SK-N-SH (cell line): ENCODE measurements around the gene ADGRL3. TPM values are rescaled to one million over a fixed set of nuclear protein-coding genes. Genes with fewer than 3 reads are reported as not detected.

Experiments used
- CTCF ChIA-PET: fragments of 300-600, 350-600 bp; formaldehyde crosslinking; extraction: SDS; loops from one replicate; lab custom pipeline; 2021; lab: Yijun Ruan, JAX
- POLR2A ChIA-PET: fragments of 350-600 bp; sonication (Branson Sonifier 250); formaldehyde crosslinking; extraction: SDS; loops from one replicate; lab custom pipeline; 2020; ENCODE audit warnings: antibody characterized with exemption, inconsistent platforms; lab: Yijun Ruan, JAX
- DNase-seq: peaks from one replicate; pipeline ENCODE4 v3.0.0; 2012
- H2AFZ ChIP-seq: fragments of 200-600 bp; sonication (generic); 2 replicates; pipeline ENCODE4 v1.8.1; 2016; ENCODE audit warnings: antibody characterized with exemption, mild to moderate bottlenecking, low read depth
- H3F3A ChIP-seq: fragments of 200-600 bp; sonication (generic); replicated peaks from 2 replicates; pipeline ENCODE3; 2016; ENCODE audit warnings: antibody characterized with exemption, mild to moderate bottlenecking; ENCODE audit not compliant: insufficient read depth
- H3K27ac ChIP-seq, 2 experiments: fragments of 200-500 bp in 1 of 2; fragments of 200-600 bp in 1 of 2; sonication (Bioruptor generic) in 1 of 2; sonication (generic), shearing (Covaris generic) in 1 of 2; 2 replicates each; pipeline versions ENCODE4 v1.5.1 to v1.6.1; 2014 to 2016; ENCODE audit warnings: low read depth in 2 of 2, inconsistent platforms in 1 of 2, low read length in 1 of 2, mild to moderate bottlenecking in 1 of 2, mixed read lengths in 1 of 2
- H3K27me3 ChIP-seq: fragments of 200-600 bp; sonication (generic), shearing (Covaris generic); 2 replicates; pipeline ENCODE4 v1.6.1; 2016; ENCODE audit warnings: mixed run types; ENCODE audit not compliant: insufficient read depth
- H3K36me3 ChIP-seq, 2 experiments: fragments of 200-500 bp in 1 of 2; fragments of 200-600 bp in 1 of 2; sonication (Bioruptor generic) in 1 of 2; sonication (generic) in 1 of 2; replicated peaks in 1 of 2; 2 replicates each; pipeline versions ENCODE3 to v1.5.1; 2014 to 2016; ENCODE audit warnings: low read length in 1 of 2, mild to moderate bottlenecking in 1 of 2; ENCODE audit not compliant: insufficient read depth in 2 of 2, control insufficient read depth in 1 of 2
- H3K4me1 ChIP-seq, 2 experiments: fragments of 200-500 bp in 1 of 2; fragments of 200-600 bp in 1 of 2; sonication (Bioruptor generic) in 1 of 2; sonication (generic), shearing (Covaris generic) in 1 of 2; 2 replicates each; pipeline versions ENCODE4 v1.5.1 to v1.6.1; 2014 to 2016; ENCODE audit warnings: low read depth in 1 of 2, low read length in 1 of 2, mixed run types in 1 of 2; ENCODE audit not compliant: insufficient read depth in 2 of 2, control insufficient read depth in 1 of 2
- H3K4me2 ChIP-seq: fragments of 200-600 bp; sonication (generic), shearing (Covaris generic); 2 replicates; pipeline ENCODE4 v1.6.1; 2017; ENCODE audit warnings: mixed run types
- H3K4me3 ChIP-seq, 2 experiments: fragments of 200-500 bp in 1 of 2; fragments of 200-600 bp in 1 of 2; sonication (Bioruptor generic) in 1 of 2; sonication (generic), shearing (Covaris generic) in 1 of 2; 2 replicates each; pipeline versions ENCODE4 v1.5.1 to v1.8.1; 2014 to 2016; ENCODE audit warnings: low read depth in 2 of 2, inconsistent platforms in 1 of 2, low read length in 1 of 2, mild to moderate bottlenecking in 1 of 2, mixed read lengths in 1 of 2, moderate library complexity in 1 of 2
- H3K79me2 ChIP-seq: fragments of 200-600 bp; sonication (generic); 2 replicates; pipeline ENCODE4 v1.8.1; 2017; ENCODE audit warnings: mild to moderate bottlenecking; ENCODE audit not compliant: insufficient read depth
- H3K9ac ChIP-seq: fragments of 200-600 bp; sonication (generic); 2 replicates; pipeline ENCODE4 v1.6.1; 2017; ENCODE audit warnings: mixed run types
- H3K9me2 ChIP-seq: fragments of 200-600 bp; sonication (generic); 2 replicates; pipeline ENCODE4 v1.6.1; 2017; ENCODE audit warnings: mixed run types
- H3K9me3 ChIP-seq: fragments of 200-600 bp; sonication (generic); 2 replicates; pipeline ENCODE4 v1.6.1; 2017; ENCODE audit warnings: mixed run types, mild to moderate bottlenecking, moderate library complexity
- H4K20me1 ChIP-seq: fragments of 200-600 bp; sonication (generic); 2 replicates; pipeline ENCODE4 v1.6.1; 2017; ENCODE audit warnings: mild to moderate bottlenecking, mixed run types; ENCODE audit not compliant: insufficient read depth
- CHD2 ChIP-seq: fragments of 150-350 bp; IDR thresholded peaks from 2 replicates; pipeline ENCODE4 v1.6.1; 2018; ENCODE audit warnings: low read length; ENCODE audit not compliant: partially characterized antibody
- ELF1 ChIP-seq: IDR thresholded peaks from 2 replicates; pipeline ENCODE4 v1.4.0; 2012
- FOSL2 ChIP-seq: IDR thresholded peaks from 2 replicates; pipeline ENCODE4 v1.4.0; 2012; ENCODE audit warnings: low read depth, mild to moderate bottlenecking, moderate library complexity, borderline replicate concordance
- FOXJ3 ChIP-seq: sonication (generic); formaldehyde crosslinking; IDR thresholded peaks from 2 replicates; pipeline ENCODE4 v1.5.1; 2020; ENCODE audit warnings: mild to moderate bottlenecking, missing genetic modification reagents
- GABPA ChIP-seq: IDR thresholded peaks from 2 replicates; pipeline ENCODE4 v1.4.0; 2012; ENCODE audit warnings: low read depth, mild to moderate bottlenecking
- GATA2 ChIP-seq: sonication (generic); formaldehyde crosslinking; IDR thresholded peaks from 2 replicates; pipeline ENCODE4 v1.5.0; 2020; ENCODE audit warnings: mild to moderate bottlenecking, missing genetic modification reagents
- JUND ChIP-seq: IDR thresholded peaks from 2 replicates; pipeline ENCODE4 v1.4.0; 2012
- NRF1 ChIP-seq: IDR thresholded peaks from 2 replicates; pipeline ENCODE4 v1.6.1; 2012; ENCODE audit warnings: low read depth, mild to moderate bottlenecking, low read length
- RCOR1 ChIP-seq: fragments of 150-350 bp; IDR thresholded peaks from 2 replicates; pipeline ENCODE4 v1.6.1; 2017; ENCODE audit warnings: antibody characterized with exemption, low read length
- RFX5 ChIP-seq: IDR thresholded peaks from 2 replicates; pipeline ENCODE4 v1.6.1; 2012; ENCODE audit warnings: mild to moderate bottlenecking, improper control_type of control experiment, low read length
- RXRA ChIP-seq: IDR thresholded peaks from 2 replicates; pipeline ENCODE4 v1.4.0; 2012; ENCODE audit warnings: low read depth, mild to moderate bottlenecking, borderline replicate concordance
- SIN3A ChIP-seq: IDR thresholded peaks from 2 replicates; pipeline ENCODE4 v1.6.1; 2012; ENCODE audit warnings: low read depth, mild to moderate bottlenecking, low read length, moderate library complexity, borderline replicate concordance
- USF2 ChIP-seq: fragments of 150-350 bp; IDR thresholded peaks from 2 replicates; pipeline ENCODE4 v1.6.1; 2017; ENCODE audit warnings: antibody characterized with exemption, low read length, low read depth, borderline replicate concordance
- WGBS: methylation state at CpG from one replicate; pipeline ENCODE4 v1.1.6; 2017; ENCODE audit warnings: low lambda C conversion rate; 5-methylcytosine and 5-hydroxymethylcytosine counted together
- polyA plus RNA-seq, 3 experiments: library from polyadenylated mRNA; depleted of rRNA; stranded (reverse); fragments of >200 nt; gene quantifications; 2 replicates each; pipeline ENCODE4 v1.2.3, GENCODE V29; 2012
- TF ChIP-seq, protein P1 (sequence below): IDR thresholded peaks from 2 replicates; pipeline ENCODE4 v1.4.0; 2012; ENCODE audit warnings: low read depth, borderline replicate concordance
- TF ChIP-seq, protein P2 (sequence below): IDR thresholded peaks from 2 replicates; pipeline ENCODE4 v1.4.0; 2012; ENCODE audit warnings: low read depth, borderline replicate concordance

The ADGRL3 gene
- polyA plus RNA-seq, 1 of the 3 experiments (the other 2 are of a cell fraction), result 0.03 TPM

- Histone ChIP-seq H3K4me3 (no peak overlapping the region), H3K4me2 (no peak overlapping the region), H3K9ac (no peak overlapping the region), H3K27me3 (no peaks in the 10 kb centered on the region), H3F3A (no peaks in the 10 kb centered on the region), H2AFZ (no peak overlapping the region), H3K79me2 (no peaks in the 10 kb centered on the region), H4K20me1 (no peaks in the 10 kb centered on the region), H3K9me3 (no peaks in the 10 kb centered on the region), H3K36me3 (no peaks in the 10 kb centered on the region), H3K9me2 (no peaks in the 10 kb centered on the region), H3K27ac (no peak overlapping the region), H3K4me1 (no peaks in the 10 kb centered on the region)
- no peak for DNase-seq
- TF ChIP-seq SIN3A (no peak), FOXJ3 (CRISPR knock-in tag) (no peak), RXRA (no peak), GATA2 (CRISPR knock-in tag) (no peak), ELF1 (no peak), RFX5 (no peak), JUND (no peak), CHD2 (no peak), RCOR1 (no peak), GABPA (no peak), FOSL2 (no peak), NRF1 (no peak)
- TF ChIP-seq, protein P1, sequence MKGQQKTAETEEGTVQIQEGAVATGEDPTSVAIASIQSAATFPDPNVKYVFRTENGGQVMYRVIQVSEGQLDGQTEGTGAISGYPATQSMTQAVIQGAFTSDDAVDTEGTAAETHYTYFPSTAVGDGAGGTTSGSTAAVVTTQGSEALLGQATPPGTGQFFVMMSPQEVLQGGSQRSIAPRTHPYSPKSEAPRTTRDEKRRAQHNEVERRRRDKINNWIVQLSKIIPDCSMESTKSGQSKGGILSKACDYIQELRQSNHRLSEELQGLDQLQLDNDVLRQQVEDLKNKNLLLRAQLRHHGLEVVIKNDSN, result no peak
- TF ChIP-seq, protein P2, sequence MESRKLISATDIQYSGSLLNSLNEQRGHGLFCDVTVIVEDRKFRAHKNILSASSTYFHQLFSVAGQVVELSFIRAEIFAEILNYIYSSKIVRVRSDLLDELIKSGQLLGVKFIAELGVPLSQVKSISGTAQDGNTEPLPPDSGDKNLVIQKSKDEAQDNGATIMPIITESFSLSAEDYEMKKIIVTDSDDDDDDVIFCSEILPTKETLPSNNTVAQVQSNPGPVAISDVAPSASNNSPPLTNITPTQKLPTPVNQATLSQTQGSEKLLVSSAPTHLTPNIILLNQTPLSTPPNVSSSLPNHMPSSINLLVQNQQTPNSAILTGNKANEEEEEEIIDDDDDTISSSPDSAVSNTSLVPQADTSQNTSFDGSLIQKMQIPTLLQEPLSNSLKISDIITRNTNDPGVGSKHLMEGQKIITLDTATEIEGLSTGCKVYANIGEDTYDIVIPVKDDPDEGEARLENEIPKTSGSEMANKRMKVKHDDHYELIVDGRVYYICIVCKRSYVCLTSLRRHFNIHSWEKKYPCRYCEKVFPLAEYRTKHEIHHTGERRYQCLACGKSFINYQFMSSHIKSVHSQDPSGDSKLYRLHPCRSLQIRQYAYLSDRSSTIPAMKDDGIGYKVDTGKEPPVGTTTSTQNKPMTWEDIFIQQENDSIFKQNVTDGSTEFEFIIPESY, result no peak
- ChIA-PET POLR2A (no interaction called here), CTCF (interaction anchor here (0.6 kb wide), 1 partner anchor 1008 kb away, joined by 3 read pairs; no protein-coding TSS in a partner anchor)
- WGBS, result 56% methylated on average over 8 of the region's 8 CpGs
Observed at GRCh38 chr4:61663310-61663709, 463.2 kb downstream of the ADGRL3 start.

- Histone ChIP-seq H3K36me3 (no peaks in the 10 kb centered on the region), H3K9me2 (no peaks in the 10 kb centered on the region), H3K27ac (no peak overlapping the region), H3K9ac (no peak overlapping the region), H3K9me3 (no peaks in the 10 kb centered on the region), H3K27me3 (no peaks in the 10 kb centered on the region), H3F3A (no peaks in the 10 kb centered on the region), H2AFZ (no peak overlapping the region), H3K4me1 (no peaks in the 10 kb centered on the region), H3K4me2 (no peak overlapping the region), H4K20me1 (no peaks in the 10 kb centered on the region), H3K4me3 (no peak overlapping the region), H3K79me2 (no peaks in the 10 kb centered on the region)
- TF ChIP-seq USF2 (no peak), FOSL2 (no peak), GABPA (no peak)
- ChIA-PET CTCF (no interaction called here), POLR2A (no interaction called here)
- no peak for DNase-seq
Observed at GRCh38 chr4:61665649-61666048, 465.5 kb downstream of the ADGRL3 start.
